Gastroesophageal sphincter (tissue), 4 donors: ENCODE results near the gene DTNBP1. TPM values are rescaled to one million over a fixed set of nuclear protein-coding genes. Genes with fewer than 3 reads are reported as not detected.

ENCODE experiments used
- ATAC-seq: fragments of 150-250 bp; one replicate; pipeline ENCODE4 v1.9.1; 2016; ENCODE audit warnings: mild to moderate bottlenecking, moderate library complexity
- H3K27ac ChIP-seq, 4 donors: fragments of 200-600 bp; sonication (generic) in 3 of 4; 1 replicate in 3 of 4; 2 replicates in 1 of 4; pipeline ENCODE4 v1.5.1; 2016 to 2019
- H3K27me3 ChIP-seq: fragments of 200-600 bp; sonication (generic); one replicate; pipeline ENCODE4 v1.5.1; 2019
- H3K36me3 ChIP-seq, 2 donors: fragments of 200-600 bp; sonication (generic); one replicate each; pipeline ENCODE4 v1.5.1; 2019; ENCODE audit warnings: control low read depth in 1 of 2
- H3K4me1 ChIP-seq, 3 donors: fragments of 200-600 bp; sonication (generic); 1 replicate in 2 of 3; 2 replicates in 1 of 3; pipeline ENCODE4 v1.5.1; 2016 to 2019; ENCODE audit warnings: control low read depth in 2 of 3
- H3K4me3 ChIP-seq, 2 donors: fragments of 200-600 bp; sonication (generic); one replicate each; pipeline ENCODE4 v1.5.1; 2019; ENCODE audit warnings: mild to moderate bottlenecking in 1 of 2, moderate library complexity in 1 of 2
- H3K9me3 ChIP-seq, 3 donors: fragments of 200-600 bp; sonication (generic); one replicate each; pipeline ENCODE4 v1.5.1; 2017 to 2019; ENCODE audit warnings: control low read depth in 2 of 3
- CTCF ChIP-seq, 4 experiments: fragments of 200-600 bp in 2 of 4; fragments of 450-650 bp in 2 of 4; sonication (generic) in 1 of 4; IDR thresholded peaks; one replicate each; pipeline ENCODE4 v1.5.1; 2017 to 2019; ENCODE audit warnings: antibody characterized with exemption in 4 of 4, mild to moderate bottlenecking in 2 of 4, moderate library complexity in 2 of 4
- EP300 ChIP-seq: sonication (generic); formaldehyde crosslinking; IDR thresholded peaks from one replicate; pipeline ENCODE4 v1.6.1; 2017; ENCODE audit warnings: antibody characterized with exemption, mild to moderate bottlenecking
- POLR2A ChIP-seq, 2 donors: fragments of 450-650 bp; IDR thresholded peaks; one replicate each; pipeline ENCODE4 v1.6.1; 2017; ENCODE audit warnings: antibody characterized with exemption in 2 of 2, mild to moderate bottlenecking in 2 of 2, moderate library complexity in 1 of 2
- POLR2AphosphoS5 ChIP-seq: sonication (generic); formaldehyde crosslinking; IDR thresholded peaks from one replicate; pipeline ENCODE4 v1.6.1; 2017; ENCODE audit warnings: antibody characterized with exemption
- WGBS, 2 donors: methylation state at CpG; one replicate each; pipeline ENCODE4 v1.1.5; 2018; ENCODE audit warnings: low coverage in 1 of 2; 5-methylcytosine and 5-hydroxymethylcytosine counted together
- total RNA-seq, 4 donors: library from RNA; depleted of rRNA; stranded (reverse); fragments of >200 nt; gene quantifications; one replicate each; pipeline ENCODE4 v1.1.0, GENCODE V29; 2016

The DTNBP1 gene
- total RNA-seq, 4 donors from 2014 or later = 14.4 to 20.2 (median 16.9) TPM

- Histone ChIP-seq H3K27me3 (no peaks in the 10 kb centered on the region), H3K4me1 (no peaks in the 10 kb centered on the region), H3K4me3 (no peak overlapping the region), H3K36me3 (no peaks in the 10 kb centered on the region), H3K9me3 (no peaks in the 10 kb centered on the region), H3K27ac (no peak overlapping the region)
- TF ChIP-seq POLR2AphosphoS5 (no peak), EP300 (no peak), CTCF (IDR thresholded peaks at IDR 0.05) (no peak), POLR2A (IDR thresholded peaks at IDR 0.05) (no peak)
- no peak for ATAC-seq
- 95 to 100% methylated on average over 2 of the region's 2 CpGs for WGBS, 2 donors
These were observed 92.7 kb downstream of the DTNBP1 start for GRCh38 chr6:15570171-15570570.

GRCh38 chr6:15569035-15569995, 93.5 kb downstream of the DTNBP1 start:
- Histone ChIP-seq H3K9me3 (no peaks in the 10 kb centered on the region), H3K27me3 (no peaks in the 10 kb centered on the region), H3K4me3 (no peak overlapping the region), H3K4me1 (no peaks in the 10 kb centered on the region), H3K36me3 (no peaks in the 10 kb centered on the region), H3K27ac (no peak overlapping the region)
- no peak for ATAC-seq
- TF ChIP-seq POLR2AphosphoS5 (no peak), POLR2A (IDR thresholded peaks at IDR 0.05) (no peak), EP300 (no peak), CTCF (IDR thresholded peaks at IDR 0.05) (no peak)
- 77 to 81% methylated on average over 13 to 17 of the region's 17 CpGs for WGBS, 2 donors

- ATAC-seq = no peak
- Histone ChIP-seq H3K36me3 (no peaks in the 10 kb centered on the region), H3K9me3 (no peaks in the 10 kb centered on the region), H3K4me3 (no peak overlapping the region), H3K4me1 (peaks cover 0 to 8% (median 0%) of the 10 kb centered on the region in 3 donors), H3K27me3 (no peaks in the 10 kb centered on the region), H3K27ac (no peak overlapping the region)
- WGBS, 2 donors = 80 to 100% methylated on average over 1 of the region's 1 CpG
- TF ChIP-seq POLR2AphosphoS5 (no peak), POLR2A (IDR thresholded peaks at IDR 0.05) (no peak), EP300 (no peak), CTCF (IDR thresholded peaks at IDR 0.05) (no peak)
These were observed 99.9 kb downstream of the DTNBP1 start for GRCh38 chr6:15562977-15563376.

- Histone ChIP-seq H3K27ac (no peak overlapping the region), H3K4me1 (peaks cover 0 to 8% (median 0%) of the 10 kb centered on the region in 3 donors), H3K36me3 (no peaks in the 10 kb centered on the region), H3K4me3 (no peak overlapping the region), H3K9me3 (no peaks in the 10 kb centered on the region), H3K27me3 (no peaks in the 10 kb centered on the region)
- WGBS, 2 donors = 95 to 96% methylated on average over 3 of the region's 3 CpGs
- no peak for TF ChIP-seq POLR2AphosphoS5
- no peak for TF ChIP-seq EP300
- TF ChIP-seq POLR2A (IDR thresholded peaks at IDR 0.05) = no peak
- no peak for TF ChIP-seq CTCF (IDR thresholded peaks at IDR 0.05)
- ATAC-seq = no peak
These were observed 101.2 kb downstream of the DTNBP1 start for GRCh38 chr6:15561447-15562199.
